K562 (cell line): ENCODE data around the gene SYK. TPM values are rescaled to one million over a fixed set of nuclear protein-coding genes. Genes with fewer than 3 reads are reported as not detected.

Experiments
- ATAC-seq: fragments of 200-7000 bp; cut with Tn5 transposase; 3 replicates; pipeline ENCODE4 v1.9.1; 2020; ENCODE audit warnings: moderate library complexity
- BruUV-seq: library from RNA; stranded (reverse); fragments of 400-500 nt; replicated peaks from 2 replicates; lab custom pipeline; 2021; lab: Mats Ljungman, UMichigan
- CTCF ChIA-PET: fragments of 300-600 bp; formaldehyde crosslinking; extraction: SDS; loops from one replicate; lab custom pipeline; 2021; ENCODE audit warnings: low intra/inter-chr PET ratio; lab: Yijun Ruan, JAX
- POLR2A ChIA-PET: fragments of 300-600, 350-650 bp; sonication (Branson Sonifier 250); formaldehyde crosslinking; extraction: SDS; loops from one replicate; lab custom pipeline; 2021; ENCODE audit warnings: antibody characterized with exemption, inconsistent platforms; lab: Yijun Ruan, JAX
- DNase-seq, 4 experiments: peaks; one replicate each; pipeline versions ENCODE4 v3.0.0 to v3.0.0-alpha.2; 2011 to 2018; ENCODE audit warnings: low spot score in 3 of 4, mixed read lengths in 3 of 4; ENCODE audit errors: extremely low read depth in 1 of 4
- FAIRE-seq: peaks from 2 replicates; lab custom pipeline; 2011; peaks lifted over from hg19 to GRCh38; lab: Jason Lieb, UNC
- H2AFZ ChIP-seq: 2 replicates; pipeline ENCODE4 v1.6.0; 2011; ENCODE audit warnings: low read depth, low read length, control low read depth, inconsistent platforms
- H3K27ac ChIP-seq: fragments of 200-600 bp; 3 replicates; pipeline ENCODE4 v1.8.0; 2011; ENCODE audit warnings: low read depth, mild to moderate bottlenecking, control low read depth, inconsistent platforms, low read length, moderate library complexity, mixed read lengths; ENCODE audit errors: extremely low read depth
- H3K27me3 ChIP-seq, 2 experiments: fragments of 300-600 bp in 1 of 2; 2 replicates in 1 of 2; 3 replicates in 1 of 2; pipeline versions ENCODE4 v1.6.0 to v1.8.0; 2011; ENCODE audit warnings: inconsistent platforms in 2 of 2, low read length in 2 of 2, mild to moderate bottlenecking in 1 of 2, mixed read lengths in 1 of 2, moderate library complexity in 1 of 2; ENCODE audit not compliant: control insufficient read depth in 2 of 2, insufficient read depth in 2 of 2
- H3K36me3 ChIP-seq: fragments of 300-600 bp; 3 replicates; pipeline ENCODE4 v1.8.0; 2011; ENCODE audit warnings: mild to moderate bottlenecking, low read length, inconsistent platforms; ENCODE audit not compliant: control insufficient read depth, insufficient read depth
- H3K4me1 ChIP-seq, 2 experiments: fragments of 200-600 bp in 1 of 2; replicated peaks in 1 of 2; 2 replicates in 1 of 2; 3 replicates in 1 of 2; pipeline versions ENCODE4 v1.5.1 to v1.8.0; 2011; ENCODE audit warnings: inconsistent platforms in 2 of 2, low read length in 2 of 2, mild to moderate bottlenecking in 1 of 2, mixed read lengths in 1 of 2, moderate library complexity in 1 of 2; ENCODE audit not compliant: control insufficient read depth in 2 of 2, insufficient read depth in 2 of 2
- H3K4me2 ChIP-seq: 2 replicates; pipeline ENCODE4 v1.6.1; 2011; ENCODE audit warnings: low read length, control low read depth, inconsistent platforms, mixed read lengths; ENCODE audit not compliant: insufficient read depth
- H3K4me3 ChIP-seq: fragments of 200-600 bp; sonication (generic), shearing (Covaris generic); 2 replicates; pipeline ENCODE4 v1.5.1; 2016; ENCODE audit warnings: control low read depth, inconsistent platforms
- H3K79me2 ChIP-seq: fragments of 200-600 bp; 3 replicates; pipeline ENCODE4 v1.8.0; 2011; ENCODE audit warnings: low read length, inconsistent platforms; ENCODE audit not compliant: control insufficient read depth, insufficient read depth
- H3K9ac ChIP-seq, 2 experiments: 2 replicates each; pipeline versions ENCODE4 v1.6.0 to v1.6.1; 2011; ENCODE audit warnings: low read depth in 2 of 2, low read length in 2 of 2, control low read depth in 1 of 2, inconsistent platforms in 1 of 2, mild to moderate bottlenecking in 1 of 2, mixed read lengths in 1 of 2; ENCODE audit not compliant: insufficient read depth in 1 of 2
- H3K9me1 ChIP-seq: one replicate; pipeline ENCODE4 v1.6.0; 2011; ENCODE audit warnings: inconsistent platforms, mild to moderate bottlenecking, low read length, moderate library complexity; ENCODE audit not compliant: control insufficient read depth, insufficient read depth
- H3K9me3 ChIP-seq: replicated peaks from 2 replicates; pipeline ENCODE4 v1.5.1; 2011; ENCODE audit warnings: low read depth, low read length, inconsistent platforms; ENCODE audit not compliant: control insufficient read depth, insufficient read depth
- H4K20me1 ChIP-seq: replicated peaks from 2 replicates; pipeline ENCODE4 v1.6.1; 2011; ENCODE audit warnings: low read length, inconsistent platforms, mixed read lengths; ENCODE audit not compliant: control insufficient read depth, insufficient read depth
- ETV5 ChIP-seq: sonication (generic); formaldehyde crosslinking; IDR thresholded peaks from 2 replicates; pipeline ENCODE4 v1.4.0; 2020; ENCODE audit warnings: low read depth, mild to moderate bottlenecking, missing genetic modification reagents
- GATA2 ChIP-seq: sonication (generic); formaldehyde crosslinking; IDR thresholded peaks from 2 replicates; pipeline ENCODE4 v1.4.0; 2020; ENCODE audit warnings: mild to moderate bottlenecking, missing genetic modification reagents
- HNRNPLL ChIP-seq: fragments of 200-400 bp; formaldehyde crosslinking; IDR thresholded peaks from 2 replicates; pipeline ENCODE4 v1.6.1; 2017; ENCODE audit warnings: low read length, low read depth, mild to moderate bottlenecking; ENCODE audit not compliant: poor library complexity, severe bottlenecking
- MEF2D ChIP-seq: conservative IDR thresholded peaks from 2 replicates; pipeline ENCODE4 v1.6.1; 2016; ENCODE audit warnings: low read depth, missing genetic modification characterization, missing compliant biosample characterization
- NFIX ChIP-seq: fragments of 250-450 bp; sonication (Bioruptor Pico); IDR thresholded peaks from 2 replicates; pipeline ENCODE4 v1.4.0; 2020; ENCODE audit warnings: low read depth, mild to moderate bottlenecking, moderate library complexity
- SAFB ChIP-seq: fragments of 200-400 bp; formaldehyde crosslinking; IDR thresholded peaks from 2 replicates; pipeline ENCODE4 v1.6.1; 2017; ENCODE audit warnings: low read depth, low read length, borderline replicate concordance
- SMAD1 ChIP-seq: fragments of 150-350 bp; IDR thresholded peaks from 2 replicates; pipeline ENCODE4 v1.6.1; 2014; ENCODE audit warnings: low read length, low read depth; ENCODE audit not compliant: partially characterized antibody
- SP1 ChIP-seq: sonication (generic); formaldehyde crosslinking; IDR thresholded peaks from 2 replicates; pipeline ENCODE4 v1.8.1; 2022; ENCODE audit warnings: mild to moderate bottlenecking, missing genetic modification reagents
- WHSC1 ChIP-seq: IDR thresholded peaks from one replicate; pipeline ENCODE4 v1.6.1; 2012; ENCODE audit warnings: low read length, control low read depth, inconsistent platforms
- XRCC4 ChIP-seq: IDR thresholded peaks from one replicate; pipeline ENCODE4 v1.6.1; 2011; ENCODE audit not compliant: insufficient read depth, insufficient read length; ENCODE audit errors: extremely low read depth
- ZNF436 ChIP-seq: fragments of 250-450, 450-650 bp; sonication (Bioruptor Pico); formaldehyde crosslinking; IDR thresholded peaks from 2 replicates; pipeline ENCODE4 v1.7.0; 2020; ENCODE audit warnings: mild to moderate bottlenecking
- ZNF589 ChIP-seq: fragments of 200-800 bp; sonication (Bioruptor generic); IDR thresholded peaks from 2 replicates; pipeline ENCODE4 v1.6.1; 2016; ENCODE audit warnings: low read depth, missing genetic modification characterization, missing compliant biosample characterization
- WGBS: fragments of 100-300 bp; shearing (Covaris generic); methylation state at CpG from one replicate; pipeline ENCODE4 v1.1.6; 2016; ENCODE audit warnings: low coverage, mixed read lengths; ENCODE audit not compliant: insufficient coverage; ENCODE audit errors: missing lambda C conversion rate; 5-methylcytosine and 5-hydroxymethylcytosine counted together
- in situ Hi-C: fragments of 300-500 bp; cut with MboI; formaldehyde crosslinking; loops from 4 replicates; pipeline ENCODE4 v1.15.0; 2018; ENCODE audit warnings: inconsistent platforms, mixed read lengths
- intact Hi-C: fragments of 100-400 bp; cut with micrococcal nuclease; formaldehyde crosslinking; loops from 2 replicates; pipeline ENCODE4 v1.14.2; 2022
- polyA plus RNA-seq, 8 experiments: library from polyadenylated mRNA; depleted of rRNA in 4 of 8; stranded (reverse) in 5 of 8; unstranded in 3 of 8; fragments of >200 nt; fragmentation: Nextera tagmentation in 2 of 8; fragmentation: Illumina TruSeq in 1 of 8; extraction: Ambion mirVana in 2 of 8; extraction: Trizol in 1 of 8; gene quantifications; 2 replicates each; pipeline versions ENCODE4 v1.2.1 to v1.2.3, GENCODE V29; 2011 to 2014; ENCODE audit warnings: inconsistent platforms in 1 of 8, missing spikeins in 1 of 8
- total RNA-seq, 7 experiments: library from RNA; depleted of rRNA in 6 of 7; stranded (reverse); fragments of >200 nt in 6 of 7; fragmentation: Illumina TruSeq in 2 of 7; extraction: Trizol in 2 of 7; gene quantifications; 2 replicates each; pipeline versions ENCODE4 v1.2.1 to v1.2.3, GENCODE V29; 2011 to 2021; ENCODE audit warnings: low replicate concordance in 1 of 7
- TF ChIP-seq, protein P1 (sequence below): fragments of 450-650 bp; IDR thresholded peaks from 2 replicates; pipeline ENCODE4 v1.6.1; 2017; ENCODE audit warnings: mild to moderate bottlenecking, moderate library complexity
- TF ChIP-seq, protein P2 (sequence below): sonication (generic); formaldehyde crosslinking; IDR thresholded peaks from 2 replicates; pipeline ENCODE4 v1.8.0; 2022; ENCODE audit warnings: missing genetic modification reagents, mild to moderate bottlenecking, moderate library complexity, borderline replicate concordance
- TF ChIP-seq, protein P3 (sequence below), 2 experiments: fragments of 450-650 bp; IDR thresholded peaks; 2 replicates each; pipeline ENCODE4 v1.6.1; 2016

SYK gene
- total and polyA plus RNA-seq, 9 of the 15 experiments (the other 6 are each of a cell fraction or from before 2014, with no cell fraction given) = 3.9 to 32.7 (median 16.7) TPM

DNA sequence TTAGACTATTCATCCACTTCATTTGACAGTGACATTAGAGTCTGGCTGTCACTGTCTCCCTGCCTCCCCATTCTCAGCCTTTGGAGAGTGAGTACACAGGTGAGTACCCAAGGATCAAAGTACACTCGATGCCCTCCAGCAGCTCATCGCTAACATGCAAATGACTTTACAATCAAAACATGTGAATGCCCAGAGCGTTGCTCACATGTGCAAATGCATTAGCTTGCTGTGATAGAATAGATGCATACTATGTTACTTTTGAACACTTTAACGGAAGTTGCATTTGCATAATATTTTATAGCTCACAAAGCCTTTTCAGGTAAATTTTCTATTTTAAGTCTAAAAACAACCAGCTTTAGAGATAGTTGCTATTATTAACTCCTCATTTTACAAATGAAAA is 107.6 kb downstream of the SYK start:
- H3K4me3 ChIP-seq = no peak overlapping the region
- H3K4me1 ChIP-seq = no peaks in the 10 kb centered on the region
- CTCF ChIA-PET = no interaction called here
- H3K27me3 ChIP-seq = peaks cover 0 to 23% of the 10 kb centered on the region in 2 experiments; a peak in 2 of 5 replicates
- DNase-seq = no peak
- H3K9me1 ChIP-seq = no peaks in the 10 kb centered on the region
- no TSS peak for BruUV-seq
- H4K20me1 ChIP-seq = no peaks in the 10 kb centered on the region
- 0% methylated on average over 4 of the region's 4 CpGs for WGBS
- no peak overlapping the region for H2AFZ ChIP-seq
- no peak for FAIRE-seq
- no peaks in the 10 kb centered on the region for H3K9me3 ChIP-seq
- no peak for ATAC-seq
- H3K9ac ChIP-seq = no peak overlapping the region
- no peaks in the 10 kb centered on the region for H3K36me3 ChIP-seq
- H3K4me2 ChIP-seq = no peak overlapping the region
- TF ChIP-seq SMAD1 (no peak), ETV5 (CRISPR knock-in tag) (no peak), WHSC1 (no peak), SP1 (CRISPR knock-in tag) (no peak), XRCC4 (no peak), NFIX (CRISPR knock-in tag) (no peak), GATA2 (CRISPR knock-in tag) (no peak), SAFB (no peak), ZNF436 (CRISPR knock-in tag) (no peak), HNRNPLL (no peak), ZNF589 (CRISPR knock-in tag) (no peak), MEF2D (tag) (no peak)
- TF ChIP-seq, protein P1, sequence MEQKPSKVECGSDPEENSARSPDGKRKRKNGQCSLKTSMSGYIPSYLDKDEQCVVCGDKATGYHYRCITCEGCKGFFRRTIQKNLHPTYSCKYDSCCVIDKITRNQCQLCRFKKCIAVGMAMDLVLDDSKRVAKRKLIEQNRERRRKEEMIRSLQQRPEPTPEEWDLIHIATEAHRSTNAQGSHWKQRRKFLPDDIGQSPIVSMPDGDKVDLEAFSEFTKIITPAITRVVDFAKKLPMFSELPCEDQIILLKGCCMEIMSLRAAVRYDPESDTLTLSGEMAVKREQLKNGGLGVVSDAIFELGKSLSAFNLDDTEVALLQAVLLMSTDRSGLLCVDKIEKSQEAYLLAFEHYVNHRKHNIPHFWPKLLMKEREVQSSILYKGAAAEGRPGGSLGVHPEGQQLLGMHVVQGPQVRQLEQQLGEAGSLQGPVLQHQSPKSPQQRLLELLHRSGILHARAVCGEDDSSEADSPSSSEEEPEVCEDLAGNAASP = no peak
- TF ChIP-seq, protein P2, sequence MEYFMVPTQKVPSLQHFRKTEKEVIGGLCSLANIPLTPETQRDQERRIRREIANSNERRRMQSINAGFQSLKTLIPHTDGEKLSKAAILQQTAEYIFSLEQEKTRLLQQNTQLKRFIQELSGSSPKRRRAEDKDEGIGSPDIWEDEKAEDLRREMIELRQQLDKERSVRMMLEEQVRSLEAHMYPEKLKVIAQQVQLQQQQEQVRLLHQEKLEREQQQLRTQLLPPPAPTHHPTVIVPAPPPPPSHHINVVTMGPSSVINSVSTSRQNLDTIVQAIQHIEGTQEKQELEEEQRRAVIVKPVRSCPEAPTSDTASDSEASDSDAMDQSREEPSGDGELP (CRISPR knock-in tag) = no peak
- TF ChIP-seq, protein P3, sequence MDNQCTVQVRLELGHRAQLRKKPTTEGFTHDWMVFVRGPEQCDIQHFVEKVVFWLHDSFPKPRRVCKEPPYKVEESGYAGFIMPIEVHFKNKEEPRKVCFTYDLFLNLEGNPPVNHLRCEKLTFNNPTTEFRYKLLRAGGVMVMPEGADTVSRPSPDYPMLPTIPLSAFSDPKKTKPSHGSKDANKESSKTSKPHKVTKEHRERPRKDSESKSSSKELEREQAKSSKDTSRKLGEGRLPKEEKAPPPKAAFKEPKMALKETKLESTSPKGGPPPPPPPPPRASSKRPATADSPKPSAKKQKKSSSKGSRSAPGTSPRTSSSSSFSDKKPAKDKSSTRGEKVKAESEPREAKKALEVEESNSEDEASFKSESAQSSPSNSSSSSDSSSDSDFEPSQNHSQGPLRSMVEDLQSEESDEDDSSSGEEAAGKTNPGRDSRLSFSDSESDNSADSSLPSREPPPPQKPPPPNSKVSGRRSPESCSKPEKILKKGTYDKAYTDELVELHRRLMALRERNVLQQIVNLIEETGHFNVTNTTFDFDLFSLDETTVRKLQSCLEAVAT (IDR thresholded peaks at IDR 0.05) = no peak
- TF ChIP-seq, all 486 proteins: peak for 0
- intact Hi-C loops = no loop called here
- H3K79me2 ChIP-seq = no peaks in the 10 kb centered on the region
- POLR2A ChIA-PET = no interaction called here
- in situ Hi-C loops = loop anchor here (25.0 kb wide), 2 partner anchors 528 to 1078 kb away; no protein-coding TSS in a partner anchor
- H3K27ac ChIP-seq = no peak overlapping the region
